Measurements from ENCODE around the gene FIBP.

DNA sequence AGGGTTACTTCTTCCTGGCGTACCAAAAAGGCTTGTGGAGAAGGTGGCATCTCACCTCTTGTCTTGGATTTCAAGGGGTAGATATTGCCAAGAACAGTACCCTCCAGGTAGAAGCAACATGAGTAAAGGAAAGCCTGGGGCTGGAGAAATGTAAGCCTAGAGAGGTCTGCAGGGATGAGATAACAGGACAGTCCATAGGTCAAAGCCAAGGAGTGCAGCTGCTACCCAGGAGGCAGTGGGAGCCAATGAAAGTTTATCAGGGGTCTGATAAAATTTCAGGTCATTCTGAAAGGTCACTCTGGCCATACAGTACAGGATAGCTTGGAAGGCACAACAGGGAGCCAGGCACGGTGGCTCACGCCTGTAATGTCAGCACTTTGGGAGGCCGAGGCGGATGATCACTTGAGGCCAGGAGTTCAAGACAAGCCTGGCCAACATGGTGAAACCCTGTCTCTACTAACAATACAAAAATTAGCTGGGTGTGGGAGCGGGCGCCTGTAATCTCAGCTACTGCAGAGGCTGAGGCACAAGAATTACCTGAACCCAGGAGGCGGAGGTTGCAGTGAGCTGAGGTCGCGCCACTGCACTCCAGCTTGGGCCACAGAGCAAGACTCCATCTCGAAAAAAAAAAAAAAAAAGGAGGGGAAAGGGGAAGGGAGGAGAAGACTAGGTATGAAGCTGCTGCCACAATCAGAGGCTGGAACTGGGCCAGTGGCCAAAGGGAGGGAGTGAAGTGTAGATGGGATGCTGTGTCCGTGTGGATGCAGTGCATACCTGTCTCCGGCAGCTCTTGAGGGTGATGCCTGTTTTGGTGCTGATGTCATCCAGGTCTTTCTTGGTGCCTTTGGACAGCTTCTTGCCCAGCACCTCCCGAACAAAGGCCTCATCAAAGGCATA lies 1.2 kb downstream of the FIBP start:
- TF ChIP-seq, protein P1, sequence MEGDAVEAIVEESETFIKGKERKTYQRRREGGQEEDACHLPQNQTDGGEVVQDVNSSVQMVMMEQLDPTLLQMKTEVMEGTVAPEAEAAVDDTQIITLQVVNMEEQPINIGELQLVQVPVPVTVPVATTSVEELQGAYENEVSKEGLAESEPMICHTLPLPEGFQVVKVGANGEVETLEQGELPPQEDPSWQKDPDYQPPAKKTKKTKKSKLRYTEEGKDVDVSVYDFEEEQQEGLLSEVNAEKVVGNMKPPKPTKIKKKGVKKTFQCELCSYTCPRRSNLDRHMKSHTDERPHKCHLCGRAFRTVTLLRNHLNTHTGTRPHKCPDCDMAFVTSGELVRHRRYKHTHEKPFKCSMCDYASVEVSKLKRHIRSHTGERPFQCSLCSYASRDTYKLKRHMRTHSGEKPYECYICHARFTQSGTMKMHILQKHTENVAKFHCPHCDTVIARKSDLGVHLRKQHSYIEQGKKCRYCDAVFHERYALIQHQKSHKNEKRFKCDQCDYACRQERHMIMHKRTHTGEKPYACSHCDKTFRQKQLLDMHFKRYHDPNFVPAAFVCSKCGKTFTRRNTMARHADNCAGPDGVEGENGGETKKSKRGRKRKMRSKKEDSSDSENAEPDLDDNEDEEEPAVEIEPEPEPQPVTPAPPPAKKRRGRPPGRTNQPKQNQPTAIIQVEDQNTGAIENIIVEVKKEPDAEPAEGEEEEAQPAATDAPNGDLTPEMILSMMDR (IDR thresholded peaks at IDR 0.05 in 4 of 5, conservative IDR thresholded peaks at IDR 0.05 in 1 of 5): no peak
- TF ChIP-seq POLR2A (IDR thresholded peaks at IDR 0.05): no peak
